ENCODE results near the gene NEK6.

- no peak for TF ChIP-seq TOX (CRISPR knock-in tag; IDR thresholded peaks at IDR 0.05; ENCODE audit: borderline replicate concordance)
- no peak for TF ChIP-seq ZFP30 (CRISPR knock-in tag; IDR thresholded peaks at IDR 0.05)
- TF ChIP-seq ZFP3 (CRISPR knock-in tag; IDR thresholded peaks at IDR 0.05) = no peak
- no peak for TF ChIP-seq CSDC2 (CRISPR knock-in tag; IDR thresholded peaks at IDR 0.05)
- TF ChIP-seq TSHZ2 (CRISPR knock-in tag; IDR thresholded peaks at IDR 0.05) = no peak
- TF ChIP-seq POU6F1 (CRISPR knock-in tag; IDR thresholded peaks at IDR 0.05; ENCODE audit: borderline replicate concordance, low read depth) = no peak
- no peak for TF ChIP-seq CREB5 (CRISPR knock-in tag; IDR thresholded peaks at IDR 0.05; ENCODE audit: low read depth)
- TF ChIP-seq PATZ1 (CRISPR knock-in tag; IDR thresholded peaks at IDR 0.05; ENCODE audit: borderline replicate concordance) = no peak
Measured at GRCh38 chr9:124214116-124214515, 43.6 kb upstream of the NEK6 start.

All from SK-N-SH treated with all-trans-retinoic acid at 6 μM for 48 hours (cell line).